HT-29 (cell line): ENCODE measurements around the gene SH3PXD2A. TPM values are rescaled to one million over a fixed set of nuclear protein-coding genes. Genes with fewer than 3 reads are reported as not detected.

Experiments used
- DNase-seq: peaks from one replicate; pipeline ENCODE4 v3.0.0-alpha.2; 2015; ENCODE audit warnings: low spot score
- small RNA-seq: library from RNA; depleted of rRNA; stranded (forward); fragments of <200 nt; gene quantifications from one replicate; pipeline ENCODE3, GENCODE V24; 2014
- total RNA-seq: library from RNA; depleted of rRNA; stranded (reverse); fragments of >200 nt; shearing (Covaris generic); gene quantifications from 2 replicates; pipeline ENCODE4 v1.2.3, GENCODE V29; 2014; rRNA removed

SH3PXD2A gene
- total RNA-seq, 1 experiment from 2014 or later, result 2.7 TPM

- DNase-seq, result no peak
These were observed 307.4 kb downstream of the SH3PXD2A start for GRCh38 chr10:103548006-103548405.

DNA sequence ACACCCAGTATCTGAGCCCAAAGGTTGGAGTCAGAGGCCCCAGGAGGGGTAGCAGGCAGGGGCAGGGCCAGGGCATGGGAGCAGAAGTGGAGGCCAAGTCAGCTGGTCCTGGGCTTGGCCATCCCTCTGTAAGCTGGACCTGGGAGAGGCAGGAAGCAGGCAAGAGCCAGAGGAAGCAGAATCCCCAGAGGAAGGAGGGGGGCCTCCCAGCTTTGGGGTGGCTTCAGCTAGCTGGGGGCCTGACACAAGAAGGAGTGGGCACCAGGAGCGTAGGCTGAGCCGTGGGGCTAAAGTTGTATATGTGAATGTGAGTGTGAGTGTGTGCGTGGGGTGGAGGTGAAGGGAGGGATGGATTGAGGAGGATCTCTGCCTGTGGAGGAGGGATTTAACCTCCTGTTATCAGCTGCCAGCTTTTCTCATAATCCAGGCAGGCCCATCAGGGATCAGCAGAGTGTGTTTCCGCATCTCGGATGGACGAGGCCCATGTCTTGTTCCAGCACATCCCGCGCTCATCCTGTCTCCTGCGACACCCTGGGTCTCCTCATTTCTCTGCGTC is 307.9 kb downstream of the SH3PXD2A start:
- no peak for DNase-seq

- DNase-seq, result no peak
These were observed 309.0 kb downstream of the SH3PXD2A start for GRCh38 chr10:103546401-103546800.

GRCh38 chr10:103545771-103546281 is 309.6 kb downstream of the SH3PXD2A start:
- no peak for DNase-seq

DNA sequence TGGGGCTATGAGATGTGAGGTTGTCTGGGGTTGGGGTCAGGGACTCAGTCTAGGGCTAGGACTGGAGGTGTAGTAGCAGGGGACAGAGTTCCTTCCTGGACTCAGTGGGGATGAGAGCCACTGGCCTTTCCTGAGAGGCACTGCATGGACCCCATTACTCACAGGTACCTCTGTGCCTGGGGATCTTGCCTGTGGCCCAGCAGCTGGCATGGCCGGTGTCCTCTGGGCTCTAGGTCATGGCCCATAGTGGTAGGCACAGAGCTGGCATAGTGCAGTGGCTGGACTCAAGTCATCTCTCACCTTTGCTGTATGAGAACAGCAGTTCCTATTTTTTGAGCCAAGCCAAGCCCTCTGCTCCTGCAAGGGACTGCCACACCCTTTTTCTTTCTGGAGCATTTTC is 310.0 kb downstream of the SH3PXD2A start:
- no peak for DNase-seq

GRCh38 chr10:103544657-103545310 is 310.6 kb downstream of the SH3PXD2A start:
- DNase-seq, result no peak

Small RNA genes lying within 50 kb of the gene (small RNA-seq; reads per million reads assigned to genes)
- not detected for gene RF00019

Other genes starting within 250 kb of the SH3PXD2A start
- gene STN1, start 62.6 kb upstream of the SH3PXD2A start, total RNA-seq, result 18.3 and 20.0 TPM in 2 replicates
- 15.1 and 16.1 TPM in 2 replicates for gene SLK, start 111.6 kb upstream of the SH3PXD2A start, total RNA-seq
- 40.0 and 45.0 TPM in 2 replicates for gene COL17A1, start 230.3 kb upstream of the SH3PXD2A start, total RNA-seq